Measurements from ENCODE around the gene RSKR. TPM values are rescaled to one million over a fixed set of nuclear protein-coding genes. Genes with fewer than 3 reads are reported as not detected.

Gene RSKR
- total and polyA plus RNA-seq, 9 of the 15 experiments (the other 6 are each of a cell fraction or from before 2014, with no cell fraction given) = 1.4 to 42.3 (median 16.2) TPM

GRCh38 chr17:28643983-28644786, 30.2 kb upstream of the RSKR start (continued):
- TF ChIP-seq RBFOX2 (IDR thresholded peaks at IDR 0.05; ENCODE audit: low read depth, low read length) (no peak), ZNF316 (IDR thresholded peaks at IDR 0.05) (no peak), NELFE (IDR thresholded peaks at IDR 0.05; ENCODE audit: insufficient read depth, insufficient read length) (no peak), SP1 (CRISPR knock-in tag; IDR thresholded peaks at IDR 0.05) (no peak), KDM2B (CRISPR knock-in tag; IDR thresholded peaks at IDR 0.05) (0 out of 2 replicates have a peak, but pooled peaks have one; percentile 13), SUPT5H (IDR thresholded peaks at IDR 0.05) (no peak), NR3C1 (CRISPR knock-in tag; IDR thresholded peaks at IDR 0.05) (no peak), ZNF347 (CRISPR knock-in tag; IDR thresholded peaks at IDR 0.05; ENCODE audit: low read depth) (no peak), BACH1 (tag; IDR thresholded peaks at IDR 0.05) (no peak), HDAC6 (IDR thresholded peaks at IDR 0.05; ENCODE audit: low read depth, low read length) (no peak), MCM3 (IDR thresholded peaks at IDR 0.05) (no peak), PRMT5 (CRISPR knock-in tag; IDR thresholded peaks at IDR 0.05) (no peak), ARHGAP35 (IDR thresholded peaks at IDR 0.05; ENCODE audit: partially characterized antibody) (no peak), RFX1 (IDR thresholded peaks at IDR 0.05) (no peak), TCF15 (CRISPR knock-in tag; IDR thresholded peaks at IDR 0.05) (no peak)
- TF ChIP-seq, protein P1, sequence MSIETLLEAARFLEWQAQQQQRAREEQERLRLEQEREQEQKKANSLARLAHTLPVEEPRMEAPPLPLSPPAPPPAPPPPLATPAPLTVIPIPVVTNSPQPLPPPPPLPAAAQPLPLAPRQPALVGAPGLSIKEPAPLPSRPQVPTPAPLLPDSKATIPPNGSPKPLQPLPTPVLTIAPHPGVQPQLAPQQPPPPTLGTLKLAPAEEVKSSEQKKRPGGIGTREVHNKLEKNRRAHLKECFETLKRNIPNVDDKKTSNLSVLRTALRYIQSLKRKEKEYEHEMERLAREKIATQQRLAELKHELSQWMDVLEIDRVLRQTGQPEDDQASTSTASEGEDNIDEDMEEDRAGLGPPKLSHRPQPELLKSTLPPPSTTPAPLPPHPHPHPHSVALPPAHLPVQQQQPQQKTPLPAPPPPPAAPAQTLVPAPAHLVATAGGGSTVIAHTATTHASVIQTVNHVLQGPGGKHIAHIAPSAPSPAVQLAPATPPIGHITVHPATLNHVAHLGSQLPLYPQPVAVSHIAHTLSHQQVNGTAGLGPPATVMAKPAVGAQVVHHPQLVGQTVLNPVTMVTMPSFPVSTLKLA (conservative IDR thresholded peaks at IDR 0.05) = peak; percentile 64 to 69
- TF ChIP-seq, protein P2, sequence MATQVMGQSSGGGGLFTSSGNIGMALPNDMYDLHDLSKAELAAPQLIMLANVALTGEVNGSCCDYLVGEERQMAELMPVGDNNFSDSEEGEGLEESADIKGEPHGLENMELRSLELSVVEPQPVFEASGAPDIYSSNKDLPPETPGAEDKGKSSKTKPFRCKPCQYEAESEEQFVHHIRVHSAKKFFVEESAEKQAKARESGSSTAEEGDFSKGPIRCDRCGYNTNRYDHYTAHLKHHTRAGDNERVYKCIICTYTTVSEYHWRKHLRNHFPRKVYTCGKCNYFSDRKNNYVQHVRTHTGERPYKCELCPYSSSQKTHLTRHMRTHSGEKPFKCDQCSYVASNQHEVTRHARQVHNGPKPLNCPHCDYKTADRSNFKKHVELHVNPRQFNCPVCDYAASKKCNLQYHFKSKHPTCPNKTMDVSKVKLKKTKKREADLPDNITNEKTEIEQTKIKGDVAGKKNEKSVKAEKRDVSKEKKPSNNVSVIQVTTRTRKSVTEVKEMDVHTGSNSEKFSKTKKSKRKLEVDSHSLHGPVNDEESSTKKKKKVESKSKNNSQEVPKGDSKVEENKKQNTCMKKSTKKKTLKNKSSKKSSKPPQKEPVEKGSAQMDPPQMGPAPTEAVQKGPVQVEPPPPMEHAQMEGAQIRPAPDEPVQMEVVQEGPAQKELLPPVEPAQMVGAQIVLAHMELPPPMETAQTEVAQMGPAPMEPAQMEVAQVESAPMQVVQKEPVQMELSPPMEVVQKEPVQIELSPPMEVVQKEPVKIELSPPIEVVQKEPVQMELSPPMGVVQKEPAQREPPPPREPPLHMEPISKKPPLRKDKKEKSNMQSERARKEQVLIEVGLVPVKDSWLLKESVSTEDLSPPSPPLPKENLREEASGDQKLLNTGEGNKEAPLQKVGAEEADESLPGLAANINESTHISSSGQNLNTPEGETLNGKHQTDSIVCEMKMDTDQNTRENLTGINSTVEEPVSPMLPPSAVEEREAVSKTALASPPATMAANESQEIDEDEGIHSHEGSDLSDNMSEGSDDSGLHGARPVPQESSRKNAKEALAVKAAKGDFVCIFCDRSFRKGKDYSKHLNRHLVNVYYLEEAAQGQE (IDR thresholded peaks at IDR 0.05; ENCODE audit: borderline replicate concordance) = peak; percentile 16; the same call in 1 of the 2 replicates
- TF ChIP-seq, protein P2 (CRISPR knock-in tag; IDR thresholded peaks at IDR 0.05; ENCODE audit: low read depth) = no peak

Measured in K562 (cell line).